Activated gamma-delta T cell (primary cell): ENCODE data around the gene RASL10B.

Experiments
- DNase-seq: peaks from one replicate; lab custom pipeline; 2025; lab: John Stamatoyannopoulos, UW

RASL10B gene

GRCh38 chr17:35765756-35766488, 34.5 kb downstream of the RASL10B start:
- DNase-seq = no peak

- no peak for DNase-seq
Measured at GRCh38 chr17:35766489-35766877, 35.0 kb downstream of the RASL10B start.

- no peak for DNase-seq
Measured at GRCh38 chr17:35766903-35767510, 35.6 kb downstream of the RASL10B start.

- no peak for DNase-seq
Measured at GRCh38 chr17:35768797-35769196, 37.4 kb downstream of the RASL10B start.

GRCh38 chr17:35769895-35770486, 38.6 kb downstream of the RASL10B start:
- DNase-seq = no peak

GRCh38 chr17:35773129-35773528, 41.7 kb downstream of the RASL10B start:
- DNase-seq = no peak

GRCh38 chr17:35773679-35774425, 42.4 kb downstream of the RASL10B start:
- no peak for DNase-seq

GRCh38 chr17:35774499-35774898, 43.1 kb downstream of the RASL10B start:
- no peak for DNase-seq

GRCh38 chr17:35775039-35775438, 43.6 kb downstream of the RASL10B start:
- no peak for DNase-seq

GRCh38 chr17:35775583-35775982, 44.1 kb downstream of the RASL10B start:
- no peak for DNase-seq

- no peak for DNase-seq
Measured at GRCh38 chr17:35778641-35779196, 47.3 kb downstream of the RASL10B start.

- DNase-seq = no peak
Measured at GRCh38 chr17:35780950-35781349, 49.5 kb downstream of the RASL10B start.

GRCh38 chr17:35784895-35785294, 53.5 kb downstream of the RASL10B start:
- no peak for DNase-seq

- no peak for DNase-seq
Measured at GRCh38 chr17:35786941-35787432, 55.5 kb downstream of the RASL10B start.

GRCh38 chr17:35788477-35789368, 57.3 kb downstream of the RASL10B start:
- no peak for DNase-seq

GRCh38 chr17:35790841-35791240, 59.4 kb downstream of the RASL10B start:
- no peak for DNase-seq

GRCh38 chr17:35791681-35792350, 60.4 kb downstream of the RASL10B start:
- DNase-seq = no peak
